ENCODE data around the gene CCBE1.

- TF ChIP-seq CTCF (conservative IDR thresholded peaks at IDR 0.05) = no peak
- no peak for TF ChIP-seq ZFX (IDR thresholded peaks at IDR 0.05)
Measured at GRCh38 chr18:59571902-59572301, 125.3 kb downstream of the CCBE1 start.

Data from C4-2B (cell line).